GM21825 (cell line): ENCODE data around the gene TRIM46.
"Not testable (repeated sequence)": the region's sequence is repeated elsewhere in the genome, so short reads cannot be mapped to it uniquely, and the experiment has no call there.

Experiments used
- ATAC-seq: cut with Tn5 transposase; IDR thresholded peaks from one replicate; pipeline ENCODE4 v1.9.1; 2021; ENCODE audit warnings: mild to moderate bottlenecking, moderate library complexity; ENCODE audit not compliant: unreplicated experiment

The TRIM46 gene

DNA sequence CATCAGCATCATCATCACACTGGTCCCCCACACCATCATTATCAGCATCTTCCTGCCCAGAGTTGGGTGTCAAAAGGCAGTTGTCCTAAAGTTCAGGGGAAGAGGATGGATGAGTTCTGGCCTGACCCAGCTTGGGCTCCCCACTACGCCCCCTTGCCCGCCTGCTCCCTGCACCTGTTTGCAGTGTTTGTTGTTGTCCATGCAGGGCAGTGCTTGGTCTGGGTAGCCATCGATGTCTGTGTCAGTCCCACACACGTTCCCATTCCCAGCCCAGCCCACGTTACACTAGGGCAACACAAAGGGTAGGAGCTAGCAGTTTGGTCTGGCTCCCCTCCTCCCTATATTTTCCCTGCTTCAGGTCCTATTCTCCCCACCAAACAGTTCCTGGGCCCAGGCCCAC, 27.3 kb downstream of the TRIM46 start:
- no peak for ATAC-seq

DNA sequence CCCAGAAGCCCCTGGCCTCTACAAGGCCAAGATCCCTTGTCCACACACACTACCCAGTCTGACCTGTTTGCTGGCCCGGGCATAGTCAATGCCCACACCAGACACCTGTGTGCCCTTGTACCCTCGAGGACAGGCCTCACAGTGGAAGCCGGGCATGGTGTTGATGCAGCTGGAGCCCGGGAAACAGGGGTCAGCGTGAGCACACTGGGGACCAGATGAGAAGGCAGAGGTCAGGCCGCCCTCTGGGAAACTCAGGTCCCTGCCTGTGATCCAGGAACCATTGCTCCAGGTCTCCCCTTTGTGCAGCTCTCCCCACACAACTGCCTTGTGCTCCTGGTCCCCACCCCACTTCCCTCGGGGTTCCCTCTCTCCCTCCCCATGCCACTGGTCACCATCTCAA, 28.5 kb downstream of the TRIM46 start:
- ATAC-seq, result no peak

DNA sequence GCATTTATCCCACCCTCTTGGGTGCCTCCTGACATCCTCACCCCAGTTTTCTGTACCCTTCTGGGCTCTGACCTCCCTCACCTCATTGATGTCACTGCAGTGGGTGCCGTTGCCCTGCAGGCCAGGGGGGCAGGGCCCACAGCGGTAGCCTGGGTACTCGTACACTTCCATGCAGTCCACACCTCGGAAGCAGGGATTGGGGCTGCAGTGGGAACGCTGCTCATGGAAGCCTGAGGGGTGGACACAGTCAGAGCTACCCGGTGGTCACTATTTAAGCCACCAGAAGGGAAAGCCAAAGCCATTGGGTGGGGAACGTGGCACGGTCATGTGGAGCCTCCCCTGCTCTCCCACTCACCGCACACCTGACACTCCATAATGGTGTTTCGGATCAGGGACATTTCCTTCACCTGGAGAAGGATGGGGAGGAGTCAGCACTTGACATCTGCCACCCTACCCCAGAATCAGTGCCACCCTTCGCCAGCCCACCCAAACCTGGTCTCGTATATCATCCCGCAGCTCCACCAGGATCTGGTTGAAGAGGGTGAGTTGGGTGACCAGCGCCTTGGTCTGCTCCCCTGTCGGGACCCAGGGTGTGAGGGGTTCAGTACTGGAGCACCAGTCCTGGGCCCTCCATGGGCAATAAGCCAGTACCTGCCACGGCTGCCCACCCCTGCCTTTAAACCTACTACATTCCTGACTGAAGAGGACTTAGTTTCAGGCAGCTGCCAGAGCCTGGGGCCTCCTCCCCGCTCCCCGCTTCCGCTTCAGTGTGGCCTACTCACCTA, 29.3 kb downstream of the TRIM46 start:
- no peak for ATAC-seq

DNA sequence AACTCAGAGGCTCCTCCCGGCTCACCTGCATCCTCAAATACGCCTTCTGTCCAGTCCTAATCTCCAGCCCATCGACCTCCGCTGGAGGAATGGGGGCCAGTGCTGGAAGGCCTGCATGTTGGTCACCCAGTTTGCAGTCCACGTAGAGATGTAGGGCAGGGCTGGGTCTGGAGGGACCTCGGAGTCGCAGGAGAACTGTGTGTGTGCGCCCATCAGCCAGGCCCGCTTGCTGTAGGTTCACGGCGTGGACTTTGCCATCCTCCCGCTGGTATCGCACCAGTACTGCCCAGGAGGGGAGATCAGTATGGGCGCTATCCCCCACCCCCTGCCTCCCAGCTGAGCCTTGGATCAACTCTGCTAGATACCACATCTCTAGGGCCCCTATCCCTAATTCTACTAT, 31.4 kb downstream of the TRIM46 start:
- ATAC-seq, result no peak

DNA sequence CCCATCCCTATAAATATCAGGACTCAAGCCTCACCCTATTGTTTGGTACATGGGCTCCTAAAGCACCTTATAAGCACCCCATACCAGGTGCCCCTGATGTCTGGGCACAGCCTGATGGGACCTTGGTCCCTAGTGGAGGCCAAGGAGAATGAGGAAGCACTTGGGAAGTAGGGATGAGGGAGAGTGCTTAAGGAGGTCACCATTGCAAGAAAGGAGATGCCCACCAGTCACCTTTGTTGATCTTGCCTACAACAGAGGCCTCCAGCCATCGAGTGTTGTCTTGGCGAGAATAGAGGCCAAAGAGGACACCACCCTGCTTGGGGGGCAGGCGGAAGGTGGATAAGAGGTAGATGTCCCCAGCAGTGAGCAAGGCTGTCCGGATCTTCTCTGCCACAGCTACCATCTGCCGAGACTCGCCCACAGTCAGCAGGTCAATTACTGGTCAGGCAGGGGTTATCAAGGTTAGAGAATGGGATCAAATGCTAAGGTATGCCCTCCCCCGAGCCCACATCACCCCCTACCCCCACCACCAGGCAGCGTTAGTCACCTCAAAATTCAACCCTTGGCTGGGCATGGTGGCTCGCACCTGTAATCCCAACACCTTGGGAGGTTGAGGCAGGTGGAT, 32.4 kb downstream of the TRIM46 start:
- ATAC-seq, result no peak

DNA sequence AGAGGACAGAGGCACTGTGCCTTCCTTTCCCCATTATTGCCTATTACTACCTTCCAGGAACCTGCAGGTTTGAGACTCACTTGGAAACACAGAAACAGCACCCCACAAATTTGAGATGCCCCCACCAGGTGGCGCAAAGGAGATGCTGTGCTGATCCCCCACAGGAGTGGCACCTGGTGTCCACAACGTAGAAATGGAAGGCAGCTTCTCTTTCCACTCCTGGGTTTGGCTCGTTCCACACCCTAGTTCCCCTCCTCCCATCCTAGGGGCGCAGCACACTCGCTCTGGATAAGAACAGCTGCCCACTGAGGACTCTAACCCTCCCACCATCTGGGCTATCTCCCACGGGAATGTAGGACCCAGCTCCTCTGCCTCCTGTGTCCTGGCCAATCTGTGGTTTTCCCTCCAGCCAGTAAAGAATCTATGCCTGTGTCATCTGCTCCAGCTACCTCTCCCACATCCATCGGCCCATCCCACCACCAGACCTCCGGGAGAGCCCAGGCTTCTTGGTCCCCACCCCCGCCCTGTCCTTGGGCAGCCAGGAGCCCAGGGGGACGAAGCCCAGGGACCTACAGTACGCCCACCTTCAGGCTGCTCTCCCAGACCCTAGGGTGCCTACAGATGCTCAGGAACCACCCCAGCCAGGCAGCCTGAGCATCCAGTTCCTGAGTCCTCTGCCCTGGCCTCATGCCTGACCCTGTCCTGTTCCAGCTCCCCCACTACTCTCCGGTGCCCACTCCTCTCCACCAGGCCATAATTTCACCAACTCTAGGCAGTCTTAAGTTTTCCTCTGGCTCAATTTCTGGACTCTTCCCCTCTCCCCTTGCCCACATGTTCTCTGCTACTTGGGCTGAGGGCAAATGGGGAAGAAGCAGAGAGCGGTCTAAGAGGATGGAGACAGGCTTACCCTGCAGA, 33.5 kb downstream of the TRIM46 start:
- no peak for ATAC-seq

DNA sequence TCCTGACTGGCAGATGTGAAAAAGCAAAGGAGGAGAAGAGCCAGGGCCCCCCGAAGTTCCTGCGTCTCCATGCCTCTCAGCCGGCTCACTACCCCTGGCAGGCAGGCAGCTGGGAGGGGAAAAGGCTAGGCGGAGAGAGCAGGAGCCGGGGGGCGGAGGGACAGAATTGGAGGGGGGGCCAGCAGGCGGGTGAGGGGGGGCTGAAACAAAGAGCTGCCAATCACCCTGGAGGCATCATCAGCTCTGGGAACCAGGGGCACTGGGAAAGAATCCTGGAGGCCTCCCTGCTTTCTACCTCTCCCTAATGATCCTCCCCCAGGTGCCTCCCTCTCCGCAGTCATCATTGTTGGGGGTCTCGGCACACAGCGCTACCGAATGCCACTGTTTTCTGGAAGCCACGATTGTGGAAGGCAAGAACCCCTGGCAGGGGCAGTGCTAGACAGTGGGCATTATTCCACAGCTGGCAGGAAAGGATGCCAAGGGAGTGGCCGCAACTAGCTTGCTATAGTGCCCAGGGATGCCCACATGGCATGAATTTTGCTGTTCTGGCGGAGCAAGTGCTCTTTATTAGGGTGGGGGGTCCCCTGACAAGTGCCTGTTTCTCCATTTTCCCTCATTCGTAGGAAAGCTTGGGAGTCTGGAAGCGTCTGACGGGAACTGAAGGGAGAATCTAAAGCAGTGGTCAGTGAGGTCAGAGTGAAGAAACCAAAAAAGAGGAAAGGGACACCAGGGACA, 34.3 kb downstream of the TRIM46 start, which contains the start of gene THBS3:
Gene THBS3, minus strand, starts transcription at position 92 of the 735 bp plus-strand sequence. Its CDS starts 21 bp downstream, at position 71.
- no peak for ATAC-seq

DNA sequence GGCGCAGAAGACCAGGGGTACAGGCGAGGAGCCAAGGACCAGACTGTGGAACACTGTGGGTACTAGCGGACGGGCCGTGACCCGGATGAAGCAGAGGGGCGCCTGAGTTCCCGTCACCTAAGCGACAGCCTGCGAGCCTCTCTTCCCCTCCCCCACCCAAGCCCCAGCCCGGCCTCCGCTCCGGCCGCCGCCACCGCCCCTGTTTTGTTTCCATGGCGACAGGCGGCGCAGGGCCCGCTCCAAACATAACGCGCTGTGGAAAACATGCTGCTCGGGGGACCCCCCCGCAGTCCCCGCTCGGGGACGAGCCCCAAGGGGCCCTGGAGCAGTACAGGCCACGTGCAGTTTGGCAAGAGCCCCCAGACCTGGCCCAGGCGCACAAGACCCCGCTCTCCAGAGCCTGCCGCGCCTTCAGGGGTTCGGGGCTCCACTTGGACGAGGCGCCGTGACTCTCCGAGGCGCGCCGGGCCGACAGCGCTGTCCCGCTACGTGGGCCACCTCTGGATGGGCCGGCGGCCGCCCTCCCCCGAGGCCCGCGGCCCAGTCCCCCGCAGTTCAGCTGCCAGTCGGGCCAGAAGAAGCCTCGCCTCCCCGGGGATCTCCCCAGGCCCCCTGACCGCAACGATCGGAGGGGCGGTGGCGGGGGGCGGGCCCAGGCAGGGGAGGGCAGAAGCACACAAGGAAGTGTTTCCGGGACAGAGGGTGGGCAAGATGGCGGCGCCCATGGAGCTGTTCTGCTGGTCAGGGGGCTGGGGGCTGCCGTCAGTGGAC, 35.1 kb downstream of the TRIM46 start, which contains the start of gene MTX1:
Gene MTX1, plus strand, starts transcription at position 155 of the 771 bp plus-strand sequence. Its CDS starts 110 bp downstream, at position 265.
- ATAC-seq, result peak; percentile 57

DNA sequence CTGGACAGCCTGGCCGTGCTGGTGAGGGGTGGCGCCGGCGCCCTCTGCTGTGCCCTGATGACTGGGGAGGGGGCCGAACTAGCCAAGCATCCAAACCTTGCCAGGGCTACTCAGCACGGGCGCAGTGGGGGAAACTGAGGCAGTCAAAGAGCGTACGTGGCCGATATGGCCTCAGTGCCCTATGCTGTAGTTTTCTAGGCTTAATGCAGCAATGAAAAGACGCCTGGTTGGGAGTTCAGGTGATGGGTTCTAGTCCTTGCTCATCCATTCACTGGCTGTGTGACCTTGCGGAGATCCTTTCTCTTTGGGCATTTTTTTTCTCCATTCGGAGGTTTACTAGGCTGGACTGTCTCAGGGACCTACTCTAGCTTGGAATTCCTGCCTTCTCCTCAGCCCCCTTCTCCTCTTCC, 35.7 kb downstream of the TRIM46 start:
- no peak for ATAC-seq

DNA sequence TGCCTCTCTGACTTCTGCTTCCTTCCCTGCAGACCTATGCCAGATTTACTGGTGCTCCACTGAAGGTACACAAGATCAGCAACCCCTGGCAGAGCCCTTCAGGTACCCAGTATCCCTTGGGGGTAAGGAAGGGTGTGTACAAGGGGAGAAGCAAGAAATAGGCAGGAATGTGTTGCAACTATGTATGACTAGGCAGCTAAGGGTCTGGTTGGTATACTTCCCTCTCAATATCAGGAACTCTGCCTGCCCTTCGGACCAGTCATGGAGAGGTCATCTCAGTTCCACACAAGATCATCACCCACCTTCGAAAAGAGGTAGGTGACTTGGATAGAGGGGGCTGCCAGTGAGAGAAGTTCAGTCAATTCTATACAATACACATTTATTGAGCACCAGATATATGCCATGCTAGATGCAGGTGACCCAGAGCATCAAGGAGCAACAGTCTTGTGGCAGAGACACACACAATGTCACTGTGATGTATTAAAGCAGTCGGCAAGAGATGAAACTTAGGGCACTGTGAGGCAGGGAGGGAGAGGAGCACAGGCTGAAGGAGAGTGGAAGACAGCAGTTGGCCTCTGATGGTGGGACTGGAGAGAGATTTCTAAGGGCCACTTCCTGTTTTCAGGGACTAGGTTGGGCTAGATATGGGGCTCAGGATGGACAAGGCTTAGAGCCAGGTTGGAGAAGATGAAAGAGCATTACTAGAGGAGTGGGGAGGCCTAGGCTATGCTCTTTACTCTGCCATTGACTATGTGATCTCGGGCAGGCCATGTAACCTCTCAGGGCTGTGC, 36.9 kb downstream of the TRIM46 start:
- no peak for ATAC-seq

DNA sequence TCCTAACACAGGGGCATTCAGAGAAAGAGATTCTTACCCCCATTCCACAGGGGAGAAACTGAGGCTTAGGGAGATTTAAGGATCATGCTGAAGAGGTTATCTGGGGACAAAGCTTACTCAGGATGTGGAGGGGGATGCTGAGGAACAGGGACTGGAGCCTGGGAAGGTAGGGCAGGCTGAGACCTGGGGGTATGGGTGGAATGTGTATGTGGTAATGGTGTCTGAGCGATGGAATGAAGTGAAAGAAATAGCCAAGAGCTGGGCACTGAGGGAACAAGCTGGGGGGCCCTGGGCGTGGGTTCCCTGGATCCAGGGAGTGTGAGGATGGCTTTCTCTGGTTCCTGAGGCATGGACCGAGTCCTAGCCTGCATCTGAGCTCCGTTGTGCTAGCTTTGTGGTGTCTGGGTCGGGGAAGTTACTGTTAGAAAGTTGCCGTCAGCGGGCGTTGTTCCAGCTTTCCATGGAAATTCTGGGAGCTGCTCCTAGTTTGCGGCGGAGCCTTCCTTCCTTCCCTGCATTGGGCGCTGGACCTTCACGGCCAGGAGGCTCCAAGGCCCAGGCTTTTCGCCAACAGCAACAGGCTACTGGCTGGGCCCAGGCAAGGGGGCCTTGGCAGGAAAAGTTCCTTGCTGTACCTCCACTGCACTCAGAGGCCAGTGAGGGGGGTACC, 37.9 kb downstream of the TRIM46 start:
- not testable (repeated sequence) for ATAC-seq

DNA sequence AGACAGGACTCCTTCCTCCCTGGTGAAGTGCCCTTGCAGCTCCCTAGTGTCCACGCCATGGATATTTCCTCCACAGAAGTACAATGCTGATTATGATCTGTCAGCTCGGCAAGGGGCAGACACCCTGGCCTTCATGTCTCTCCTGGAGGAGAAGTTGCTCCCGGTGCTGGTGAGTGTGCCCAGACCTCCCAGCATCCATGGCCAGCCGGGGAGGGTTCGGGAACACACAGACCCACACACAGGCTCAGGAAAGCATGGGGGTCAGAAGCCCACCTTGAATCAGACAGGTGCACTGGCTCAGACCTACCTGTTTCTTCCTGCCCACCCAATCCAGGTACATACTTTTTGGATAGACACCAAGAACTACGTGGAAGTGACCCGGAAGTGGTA, 38.4 kb downstream of the TRIM46 start:
- ATAC-seq, result not testable (repeated sequence)

DNA sequence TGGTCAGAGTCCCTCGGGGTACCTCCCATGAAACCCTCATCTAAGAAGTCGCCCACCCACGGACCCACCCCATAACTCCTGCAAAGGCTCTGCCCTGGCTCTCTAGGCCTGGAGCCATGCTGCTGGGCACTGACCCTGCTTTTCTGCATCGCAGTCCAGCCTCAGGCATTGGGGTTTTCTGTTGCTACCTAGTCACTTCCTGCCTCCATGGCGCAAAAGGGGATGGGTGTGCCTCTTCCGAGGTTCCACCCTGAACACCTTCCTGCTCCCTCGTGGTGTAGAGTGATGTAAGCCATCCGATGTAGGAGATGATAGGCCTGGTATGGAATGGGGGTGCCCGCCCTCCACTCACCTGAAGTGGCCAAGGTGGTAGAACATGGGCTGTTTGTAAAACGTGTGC, 41.1 kb downstream of the TRIM46 start:
- ATAC-seq, result not testable (repeated sequence)

DNA sequence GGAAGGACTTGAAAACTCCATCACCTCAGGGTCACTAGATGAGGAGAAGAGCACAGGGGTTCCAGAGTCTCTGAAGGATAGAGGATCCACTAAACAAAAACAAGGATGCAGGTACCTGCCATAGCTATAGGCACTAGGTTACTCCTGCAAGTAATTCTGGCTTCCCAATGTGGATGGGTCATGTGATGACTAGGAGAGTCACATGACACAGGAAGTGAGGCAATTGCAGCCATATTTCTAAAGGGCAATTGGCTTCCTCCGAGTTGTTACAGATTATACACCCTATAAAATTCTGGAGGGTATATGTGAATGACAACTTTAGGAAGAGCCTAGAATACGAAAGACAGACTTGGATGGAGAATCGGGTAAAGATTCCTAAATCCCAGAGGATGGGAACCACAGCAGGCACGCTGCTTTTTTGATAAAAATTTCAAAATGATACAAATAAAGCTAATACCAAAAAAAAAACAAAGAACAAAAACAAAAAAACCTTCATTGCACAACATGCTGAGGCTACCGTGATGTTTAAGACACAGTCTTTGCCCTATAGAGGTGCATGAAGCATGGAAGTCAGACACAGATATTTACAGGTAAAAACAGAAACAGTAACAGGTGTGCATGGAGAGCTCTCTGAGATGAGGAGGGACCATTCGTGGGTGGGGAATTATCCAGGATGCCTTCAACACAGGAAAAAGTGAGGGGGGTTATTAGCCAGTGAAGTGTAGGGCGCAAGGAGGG, 45.4 kb downstream of the TRIM46 start:
- no peak for ATAC-seq

DNA sequence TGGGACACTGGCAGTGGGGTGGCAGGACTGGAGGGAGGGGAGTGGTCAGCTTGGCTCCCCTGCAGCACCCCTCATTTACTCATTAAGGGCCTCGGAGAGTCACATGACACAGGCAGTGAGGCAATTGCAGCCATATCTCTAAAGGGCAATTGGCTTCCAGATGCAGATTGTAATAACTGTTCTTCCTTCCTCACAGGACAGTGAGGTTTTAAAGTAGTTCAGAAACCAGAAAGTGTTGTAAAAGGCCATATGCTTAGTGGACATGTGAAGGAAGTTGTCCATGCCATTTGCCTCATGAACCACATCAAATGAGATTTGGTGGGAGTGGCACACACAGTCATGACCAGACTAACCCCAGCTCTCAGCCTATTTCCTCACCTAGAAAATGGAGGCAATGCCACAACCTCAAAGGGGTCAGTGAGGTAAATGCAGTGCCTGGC, 46.0 kb downstream of the TRIM46 start:
- no peak for ATAC-seq

DNA sequence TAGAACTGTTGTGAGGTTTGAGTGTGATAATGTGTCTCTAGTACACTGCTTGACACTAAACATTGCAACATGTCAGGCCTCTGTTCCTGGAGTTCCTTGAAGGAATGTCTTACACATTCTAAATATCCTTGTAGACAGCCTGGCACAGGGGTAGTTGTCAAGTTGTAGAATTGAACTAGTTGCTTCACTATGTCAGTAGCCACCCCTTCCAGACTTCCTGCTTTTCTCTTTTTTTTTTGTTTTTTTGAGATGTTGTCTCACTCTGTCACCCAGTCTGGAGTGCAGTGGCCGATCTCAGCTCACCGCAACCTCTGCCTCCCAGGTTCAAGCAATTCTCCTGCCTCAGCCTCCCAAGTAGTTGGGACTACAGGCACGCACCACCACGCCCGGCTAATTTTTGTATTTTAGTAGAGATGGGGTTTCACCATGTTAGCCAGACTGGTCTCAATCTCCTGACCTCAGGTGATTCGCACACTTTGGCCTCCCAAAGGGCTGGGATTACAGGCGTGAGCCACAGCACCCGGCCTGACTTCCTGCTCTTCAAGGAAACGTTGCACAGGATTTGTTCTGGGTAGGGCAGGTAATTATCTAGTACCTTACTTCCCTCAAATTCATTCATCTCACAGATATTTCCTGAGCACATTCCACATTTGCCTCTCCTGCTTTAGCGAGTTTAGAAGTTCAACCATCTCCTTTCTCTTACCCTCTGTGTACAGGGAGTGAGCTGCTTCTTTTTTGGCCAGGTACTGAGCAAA, 46.7 kb downstream of the TRIM46 start:
- not testable (repeated sequence) for ATAC-seq

DNA sequence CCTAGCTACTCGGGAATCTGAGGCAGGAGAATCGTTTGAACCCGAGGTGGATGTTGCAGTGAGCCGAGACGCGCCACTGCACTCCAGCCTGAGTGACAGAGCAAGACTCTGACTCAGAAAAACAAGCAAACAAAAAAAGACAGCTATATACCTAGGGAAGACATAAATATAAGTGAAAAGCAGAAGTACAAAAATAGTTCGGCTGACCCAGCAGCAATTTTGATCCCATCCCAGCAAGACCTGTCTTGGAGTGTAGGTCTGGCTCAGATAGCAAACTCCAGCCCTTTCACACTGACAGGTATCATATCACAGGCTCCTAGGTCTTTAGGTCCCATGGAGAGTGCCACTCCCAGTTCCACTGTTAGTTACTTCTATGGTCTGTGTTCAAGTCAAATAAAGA, 49.4 kb downstream of the TRIM46 start:
- ATAC-seq, result no peak
